ENCODE results near the gene UBR1. TPM values are rescaled to one million over a fixed set of nuclear protein-coding genes. Genes with fewer than 3 reads are reported as not detected.
"Not testable (repeated sequence)": the region's sequence is repeated elsewhere in the genome, so short reads cannot be mapped to it uniquely, and the experiment has no call there.

Gene UBR1
- total and polyA plus RNA-seq, 10 of the 15 experiments (the other 5 are each of a cell fraction or from before 2014, with no cell fraction given), result 4.5 to 27.5 (median 16.7) TPM

DNA sequence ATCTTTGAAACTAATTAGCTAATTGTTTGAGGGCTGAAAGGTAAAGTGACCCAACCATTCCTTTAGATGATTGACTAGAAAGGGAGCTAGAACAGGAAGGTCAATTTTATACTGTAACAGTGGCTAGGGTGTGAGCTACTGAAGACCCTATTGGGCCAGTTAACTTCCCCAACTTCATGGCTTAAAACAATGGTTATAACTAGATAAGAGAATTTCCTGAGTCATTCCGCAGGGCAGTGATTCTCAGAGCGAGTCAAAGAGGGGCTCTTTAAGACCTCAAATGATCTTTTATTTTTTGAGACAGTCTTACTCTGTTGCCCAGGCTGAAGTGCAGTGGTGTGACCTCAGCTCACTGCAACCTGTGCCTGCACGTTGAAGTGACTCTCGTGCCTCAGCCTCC, 151.5 kb downstream of the UBR1 start (continued):
- TF ChIP-seq RAD21 (IDR thresholded peaks at IDR 0.05; ENCODE audit: insufficient read depth, low read depth, low read length), result no peak

DNA sequence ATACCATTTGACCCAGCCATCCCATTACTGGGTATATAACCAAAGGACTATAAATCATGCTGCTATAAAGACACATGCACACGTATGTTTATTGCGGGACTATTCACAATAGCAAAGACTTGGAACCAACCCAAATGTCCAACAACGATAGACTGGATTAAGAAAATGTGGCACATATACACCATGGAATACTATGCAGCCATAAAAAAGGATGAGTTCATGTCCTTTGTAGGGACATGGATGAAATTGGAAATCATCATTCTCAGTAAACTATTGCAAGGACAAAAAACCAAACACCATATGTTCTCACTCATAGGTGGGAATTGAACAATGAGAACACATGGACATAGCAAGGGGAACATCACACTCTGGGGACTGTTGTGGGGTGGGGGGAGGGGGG, 156.9 kb downstream of the UBR1 start:
- ATAC-seq; FAIRE-seq; DNase-seq (ENCODE audit: low read depth, low spot score); H2AFZ ChIP-seq (ENCODE audit: control insufficient read depth, low read depth, low read length); intact Hi-C loops (cut with micrococcal nuclease; ENCODE audit: unreplicated experiment); SMC1A ChIA-PET (ENCODE audit: uncharacterized antibody, unreplicated experiment); H3K27me3 ChIP-seq (replicated peaks in 1 of 2; ENCODE audit: control insufficient read depth in 2 of 2, insufficient read depth in 2 of 2, low read length in 1 of 2); H3K27ac ChIP-seq (ENCODE audit: control insufficient read depth, insufficient read depth); CTCF ChIA-PET; RAD21 ChIA-PET (ENCODE audit: unreplicated experiment); BruUV-seq (replicated peaks); H3K9me3 ChIP-seq (replicated peaks; ENCODE audit: control insufficient read depth, insufficient read depth, low read length); H3K36me3 ChIP-seq (ENCODE audit: control insufficient read depth in 2 of 2, insufficient read depth in 2 of 2, low read length in 1 of 2); H3K4me3 ChIP-seq; H3K79me2 ChIP-seq (ENCODE audit: control insufficient read depth, insufficient read depth, low read length); H3K4me2 ChIP-seq (ENCODE audit: control insufficient read depth, insufficient read depth); POLR2A ChIA-PET; in situ Hi-C loops (cut with MboI); H3K9ac ChIP-seq (ENCODE audit: control insufficient read depth, insufficient read depth, low read length); H4K20me1 ChIP-seq (ENCODE audit: control insufficient read depth, insufficient read depth); H3K4me1 ChIP-seq (ENCODE audit: control insufficient read depth, insufficient read depth, low read length): not testable (repeated sequence)
- WGBS (ENCODE audit: insufficient coverage, insufficient replicate concordance, low lambda C conversion rate, missing lambda C conversion rate), result 87% methylated on average over 3 of the region's 3 CpGs

DNA sequence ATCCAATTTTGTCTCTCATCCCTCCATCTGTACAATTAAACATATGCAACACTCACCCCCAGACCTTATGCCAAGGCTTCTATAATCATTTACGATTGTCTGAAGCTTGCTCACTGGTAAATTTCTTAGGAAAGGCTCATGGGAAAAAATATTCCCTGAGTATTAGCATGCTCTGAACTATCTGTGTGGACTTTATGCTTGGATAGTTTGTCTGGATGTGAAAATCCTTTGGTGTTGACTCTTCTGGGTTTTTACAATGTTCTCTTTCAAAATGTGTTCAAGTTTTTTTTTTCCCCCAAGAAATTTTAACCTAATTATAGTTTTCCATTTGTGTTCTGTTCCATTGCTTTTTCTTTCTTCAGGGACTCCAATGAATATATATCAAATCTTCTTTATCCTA, 165.3 kb downstream of the UBR1 start:
- DNase-seq (ENCODE audit: low read depth, low spot score) (no peak), ATAC-seq (no peak), FAIRE-seq (no peak)
- 44% methylated on average over 1 of the region's 1 CpG for WGBS (ENCODE audit: insufficient coverage, insufficient replicate concordance, low lambda C conversion rate, missing lambda C conversion rate)
- BruUV-seq (replicated peaks), result no TSS peak
- H3K4me1 ChIP-seq (ENCODE audit: control insufficient read depth, insufficient read depth, low read length), result no peaks in the 10 kb centered on the region
- H3K4me2 ChIP-seq (ENCODE audit: control insufficient read depth, insufficient read depth), result no peak overlapping the region
- H3K9me3 ChIP-seq (replicated peaks; ENCODE audit: control insufficient read depth, insufficient read depth, low read length), result no peaks in the 10 kb centered on the region
- CTCF ChIA-PET, result no interaction called here
- H3K27me3 ChIP-seq (replicated peaks in 1 of 2; ENCODE audit: control insufficient read depth in 2 of 2, insufficient read depth in 2 of 2, low read length in 1 of 2), result no peaks in the 10 kb centered on the region
- no peak overlapping the region for H3K4me3 ChIP-seq
- no peaks in the 10 kb centered on the region for H3K79me2 ChIP-seq (ENCODE audit: control insufficient read depth, insufficient read depth, low read length)
- in situ Hi-C loops (cut with MboI) (no loop called here), intact Hi-C loops (cut with micrococcal nuclease; ENCODE audit: unreplicated experiment) (no loop called here)
- no peaks in the 10 kb centered on the region; a peak in 1 of 4 replicates for H3K36me3 ChIP-seq (ENCODE audit: control insufficient read depth in 2 of 2, insufficient read depth in 2 of 2, low read length in 1 of 2)
- no peak overlapping the region for H3K9ac ChIP-seq (ENCODE audit: control insufficient read depth, insufficient read depth, low read length)
- SMC1A ChIA-PET (ENCODE audit: uncharacterized antibody, unreplicated experiment), result no interaction called here
- RAD21 ChIA-PET (ENCODE audit: unreplicated experiment), result no interaction called here
- H2AFZ ChIP-seq (ENCODE audit: control insufficient read depth, low read depth, low read length), result no peak overlapping the region
- H3K27ac ChIP-seq (ENCODE audit: control insufficient read depth, insufficient read depth), result no peak overlapping the region
- no peaks in the 10 kb centered on the region for H4K20me1 ChIP-seq (ENCODE audit: control insufficient read depth, insufficient read depth)
- POLR2A ChIA-PET, result interaction anchor here (0.5 kb wide), 2 partner anchors 180 to 218 kb away, joined by 3 to 6 read pairs; no protein-coding TSS in a partner anchor
- TF ChIP-seq, protein P1, sequence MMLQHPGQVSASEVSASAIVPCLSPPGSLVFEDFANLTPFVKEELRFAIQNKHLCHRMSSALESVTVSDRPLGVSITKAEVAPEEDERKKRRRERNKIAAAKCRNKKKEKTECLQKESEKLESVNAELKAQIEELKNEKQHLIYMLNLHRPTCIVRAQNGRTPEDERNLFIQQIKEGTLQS (IDR thresholded peaks at IDR 0.05; ENCODE audit: borderline replicate concordance, extremely low read depth, low read depth, low read length), result no peak
- TF ChIP-seq TCF3 (IDR thresholded peaks at IDR 0.05; ENCODE audit: borderline replicate concordance, insufficient read depth, low read depth, low read length), result no peak
- no peak for TF ChIP-seq RAD21 (IDR thresholded peaks at IDR 0.05; ENCODE audit: insufficient read depth, low read depth, low read length)
- TF ChIP-seq NRF1 (conservative IDR thresholded peaks at IDR 0.05; ENCODE audit: low read depth, low read length), result no peak
- no peak for TF ChIP-seq RB1 (IDR thresholded peaks at IDR 0.05; ENCODE audit: borderline replicate concordance)
- TF ChIP-seq SMC3 (IDR thresholded peaks at IDR 0.05; ENCODE audit: borderline replicate concordance, low read length), result no peak
- TF ChIP-seq BRCA1 (IDR thresholded peaks at IDR 0.05; ENCODE audit: low read depth, low read length), result no peak
- TF ChIP-seq KLF5 (IDR thresholded peaks at IDR 0.05; ENCODE audit: partially characterized antibody), result no peak
- TF ChIP-seq CHD1 (IDR thresholded peaks at IDR 0.05; ENCODE audit: low read depth, low read length), result no peak
- TF ChIP-seq RBBP5 (conservative IDR thresholded peaks at IDR 0.05), result no peak
- TF ChIP-seq, protein P2, sequence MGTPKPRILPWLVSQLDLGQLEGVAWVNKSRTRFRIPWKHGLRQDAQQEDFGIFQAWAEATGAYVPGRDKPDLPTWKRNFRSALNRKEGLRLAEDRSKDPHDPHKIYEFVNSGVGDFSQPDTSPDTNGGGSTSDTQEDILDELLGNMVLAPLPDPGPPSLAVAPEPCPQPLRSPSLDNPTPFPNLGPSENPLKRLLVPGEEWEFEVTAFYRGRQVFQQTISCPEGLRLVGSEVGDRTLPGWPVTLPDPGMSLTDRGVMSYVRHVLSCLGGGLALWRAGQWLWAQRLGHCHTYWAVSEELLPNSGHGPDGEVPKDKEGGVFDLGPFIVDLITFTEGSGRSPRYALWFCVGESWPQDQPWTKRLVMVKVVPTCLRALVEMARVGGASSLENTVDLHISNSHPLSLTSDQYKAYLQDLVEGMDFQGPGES (IDR thresholded peaks at IDR 0.05), result no peak
- TF ChIP-seq SMAD5 (IDR thresholded peaks at IDR 0.05; ENCODE audit: low read depth), result no peak
- TF ChIP-seq CHD4 (IDR thresholded peaks at IDR 0.05), result no peak
- no peak for TF ChIP-seq HCFC1 (IDR thresholded peaks at IDR 0.05; ENCODE audit: low read length)
- TF ChIP-seq RFX5 (IDR thresholded peaks at IDR 0.05; ENCODE audit: low read depth, low read length), result no peak
- TF ChIP-seq MEF2A (IDR thresholded peaks at IDR 0.05; ENCODE audit: insufficient read depth, low read depth, low read length), result no peak

All from GM12878 (cell line).